ENCODE results near the gene ZBTB8B.
A peak's percentile ranks its signal among the peaks of the same experiment; 100 is the strongest.
"Not testable (repeated sequence)": the region's sequence is repeated elsewhere in the genome, so short reads cannot be mapped to it uniquely, and the experiment has no call there.

The ZBTB8B gene

GRCh38 chr1:32464716-32465577 lies at the start of gene ZBTB8B:
TSS of gene ZBTB8B (plus strand) at chr1:32465072. CDS start at chr1:32470625, 5,553 bp downstream.
- DNase-seq: peak; percentile 51

DNA sequence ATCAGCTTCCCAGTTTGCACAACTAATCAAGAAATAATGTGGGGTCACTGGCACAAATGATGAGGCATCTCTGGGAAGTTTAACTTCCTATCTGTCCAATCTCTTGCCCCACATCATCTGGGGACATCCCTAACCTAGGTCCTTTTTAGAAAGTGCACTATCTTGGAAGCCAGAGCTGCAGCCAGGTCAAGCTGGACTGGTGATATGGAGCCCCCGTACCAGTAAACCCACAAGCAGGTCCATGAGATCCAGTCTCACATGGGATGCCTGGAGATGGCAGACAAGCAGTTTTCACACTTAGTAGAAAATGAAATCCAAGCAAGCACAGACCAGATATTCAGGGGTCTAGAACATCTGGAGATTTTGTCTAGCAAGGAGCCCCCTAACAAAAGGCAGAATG lies 43.1 kb upstream of the ZBTB8B start:
- DNase-seq: no peak

DNA sequence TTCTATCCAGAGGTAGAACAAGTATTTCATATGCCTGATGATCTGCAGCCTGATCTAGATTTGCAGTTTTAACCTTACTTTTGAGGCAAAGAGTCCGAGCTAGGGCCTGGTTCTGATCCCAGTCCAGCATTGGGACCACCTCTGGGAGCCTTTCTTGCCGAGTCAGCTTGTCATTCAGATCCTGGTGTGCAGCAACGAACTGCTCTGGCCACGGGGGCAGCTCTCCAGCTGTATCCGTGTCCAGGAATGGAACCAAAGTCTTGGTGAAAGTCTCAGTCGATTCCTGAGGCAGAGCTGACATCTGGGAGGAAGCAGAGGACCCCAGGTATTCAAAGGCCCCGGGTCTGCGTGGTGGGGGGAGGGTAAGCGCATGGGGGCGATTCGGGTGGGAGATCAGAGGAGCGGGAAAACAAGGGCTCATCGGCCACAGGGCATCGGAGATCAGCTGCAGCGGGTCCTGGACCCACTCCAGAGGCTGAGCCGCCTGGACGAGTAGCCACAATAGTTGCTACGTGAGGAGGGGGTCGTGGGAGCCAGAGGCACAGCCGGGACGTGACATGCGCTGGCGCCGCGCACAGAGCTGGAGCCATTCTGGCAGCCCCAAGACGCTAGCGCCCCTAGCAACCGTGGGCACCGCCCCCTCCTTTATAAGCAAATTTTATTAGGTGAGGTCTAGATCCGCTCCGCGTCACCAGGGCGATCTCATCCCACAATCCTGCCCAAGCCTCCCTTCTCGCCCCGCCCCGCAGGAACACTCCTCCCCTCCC lies 38.2 kb upstream of the ZBTB8B start:
- no peak for DNase-seq

DNA sequence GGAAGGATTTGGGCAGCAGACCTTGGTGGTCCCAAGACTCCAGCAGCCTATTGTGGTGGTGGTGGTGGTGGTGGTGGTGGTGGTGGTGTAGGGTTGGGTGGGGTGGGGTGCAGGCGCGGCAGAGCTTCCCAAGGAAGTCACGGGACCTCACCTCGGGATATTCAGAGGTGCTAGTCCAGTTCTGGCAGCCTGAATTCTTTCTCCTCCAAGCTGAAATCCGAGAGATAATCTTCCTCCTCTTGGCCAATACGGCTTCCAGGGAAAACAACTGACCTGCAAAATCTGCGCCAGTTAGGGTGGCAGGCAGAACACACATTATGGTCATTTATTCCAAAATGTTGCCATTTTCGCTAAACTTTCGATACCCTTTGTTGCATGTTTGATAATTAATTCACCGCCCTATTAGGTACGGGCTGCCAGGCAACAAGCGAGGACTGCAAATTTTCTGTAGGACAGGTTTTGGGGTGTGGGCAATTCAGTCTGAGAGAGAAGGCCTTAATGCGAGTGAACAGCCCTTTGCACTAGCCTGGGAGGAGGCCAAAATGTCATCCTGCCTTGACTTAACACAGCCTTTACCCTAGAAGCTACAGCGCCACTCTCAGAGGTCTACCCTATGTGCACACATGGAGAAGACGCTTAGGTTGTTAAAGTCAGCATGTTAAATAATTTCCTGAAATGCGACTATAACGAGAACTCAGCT lies 37.5 kb upstream of the ZBTB8B start:
- no peak for DNase-seq

DNA sequence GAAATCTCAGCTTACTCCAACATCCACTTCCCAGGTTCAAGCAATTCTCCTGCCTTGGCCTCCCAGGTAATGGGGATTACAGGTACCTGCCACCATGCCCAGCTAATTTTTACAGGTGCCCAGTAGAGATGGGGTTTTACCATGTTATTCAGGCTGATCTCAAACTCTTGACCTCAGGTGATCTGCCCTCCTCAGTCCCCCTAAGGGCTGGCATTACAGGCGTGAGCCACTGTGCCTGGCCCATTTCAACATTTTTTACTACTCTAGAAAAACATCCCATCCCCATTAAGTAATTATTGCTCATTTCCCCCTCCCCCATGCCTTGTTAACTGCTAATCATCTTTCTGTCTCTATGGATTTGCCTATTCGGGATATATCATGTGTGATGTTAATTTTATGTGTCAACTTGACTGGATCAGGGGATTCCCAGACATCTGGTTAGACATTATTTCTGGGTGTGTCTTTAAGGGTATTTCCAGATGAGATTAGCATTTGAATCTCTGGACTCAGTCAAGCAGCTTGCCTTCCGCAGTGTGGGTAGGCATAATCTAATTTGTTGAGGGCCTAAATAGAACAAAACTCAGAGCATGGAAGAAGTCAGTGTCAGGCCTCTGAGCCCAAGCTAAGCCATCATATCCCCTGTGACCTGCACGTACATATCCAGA lies 33.0 kb upstream of the ZBTB8B start:
- no peak for DNase-seq

DNA sequence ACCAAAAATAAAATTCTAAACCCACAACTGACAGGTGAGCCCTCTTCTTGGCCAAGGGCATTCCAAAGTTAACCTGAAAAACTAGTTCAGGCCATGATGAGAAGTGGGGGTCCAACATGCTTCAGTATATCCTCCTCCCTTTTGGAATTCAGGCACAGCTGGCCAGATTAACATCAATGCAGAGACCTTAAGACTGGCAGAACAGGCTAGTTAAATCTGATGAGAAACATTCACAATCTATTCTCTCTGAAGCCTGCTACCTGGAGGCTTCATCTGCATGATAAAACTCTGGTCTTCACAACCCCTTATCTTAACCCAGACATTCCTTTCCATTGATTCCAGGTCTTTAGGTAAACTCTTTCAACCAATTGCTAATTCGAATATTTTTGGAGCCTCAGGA lies 26.7 kb upstream of the ZBTB8B start:
- no peak for DNase-seq

DNA sequence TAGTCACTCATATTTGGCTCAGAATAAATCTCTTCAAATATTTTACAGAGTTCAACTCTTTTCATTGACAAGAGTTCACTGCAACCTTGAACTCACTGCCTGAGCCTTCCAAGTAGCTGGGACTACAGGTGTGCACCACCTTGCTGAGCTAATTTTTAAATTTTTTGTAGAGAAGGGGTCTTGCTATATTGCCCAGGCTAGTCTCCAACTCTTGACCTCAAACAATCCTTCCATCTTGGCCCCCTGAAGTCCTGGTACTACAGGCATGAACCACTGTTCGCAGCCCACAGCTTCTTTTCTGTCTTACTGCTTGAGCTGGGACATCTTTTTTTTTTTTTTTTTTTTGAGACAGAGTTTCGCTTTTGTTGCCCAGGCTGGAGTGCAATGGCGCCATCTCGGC lies 26.1 kb upstream of the ZBTB8B start:
- DNase-seq: not testable (repeated sequence)

DNA sequence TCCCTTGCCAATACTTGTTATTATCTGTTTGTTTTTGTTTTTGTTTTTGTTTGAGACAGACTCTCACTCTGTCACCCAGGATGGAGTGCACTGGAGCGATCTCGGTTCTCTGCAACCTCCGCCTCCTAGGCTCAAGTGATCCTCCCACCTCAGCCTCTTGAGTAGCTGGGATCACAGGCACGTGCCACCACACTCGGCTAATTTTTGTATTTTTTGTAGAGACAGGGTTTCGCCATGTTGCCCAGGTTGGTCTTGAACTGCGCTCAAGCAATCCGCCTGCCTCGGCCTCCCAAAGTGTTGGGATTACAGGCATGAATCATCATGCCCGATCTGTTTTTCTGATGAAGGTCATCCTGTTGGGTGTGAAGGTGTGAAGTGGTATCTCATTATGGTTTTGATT lies 23.4 kb upstream of the ZBTB8B start:
- DNase-seq: not testable (repeated sequence)

DNA sequence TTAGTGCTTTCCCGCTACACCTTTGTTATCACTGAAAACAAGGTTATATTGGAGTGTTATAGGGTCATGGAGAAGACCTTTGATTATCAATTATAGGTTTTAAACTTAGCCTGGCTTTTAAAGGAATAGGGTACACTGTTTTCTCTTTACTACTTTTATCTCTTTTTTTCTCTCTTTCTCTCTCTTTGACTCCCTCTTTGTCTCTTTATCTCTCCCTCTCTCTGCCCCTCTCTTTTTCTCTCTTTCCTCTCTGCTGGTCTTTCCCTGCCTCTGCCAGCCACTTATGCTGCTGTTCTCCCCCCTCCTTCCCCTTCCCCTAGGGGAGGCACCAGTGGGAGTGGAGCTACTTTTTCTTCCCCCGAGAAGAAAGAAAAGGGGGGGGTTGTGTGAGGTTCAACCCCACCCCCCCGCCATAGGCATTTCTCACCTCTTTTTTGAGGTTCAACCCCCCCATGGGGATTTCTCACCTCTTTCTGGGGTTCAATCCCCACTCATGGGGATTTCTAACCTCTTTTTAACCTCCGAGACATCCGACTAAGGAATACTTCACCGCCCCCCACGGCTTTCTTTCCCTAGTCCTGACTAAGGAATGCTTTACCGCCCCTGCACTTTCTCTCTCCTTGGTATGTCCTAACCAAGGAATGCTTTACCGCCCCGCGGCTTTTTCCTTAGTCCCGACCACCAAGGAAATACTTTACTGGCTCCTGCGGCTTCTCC lies 17.2 kb upstream of the ZBTB8B start:
- peak; percentile 89 for DNase-seq

DNA sequence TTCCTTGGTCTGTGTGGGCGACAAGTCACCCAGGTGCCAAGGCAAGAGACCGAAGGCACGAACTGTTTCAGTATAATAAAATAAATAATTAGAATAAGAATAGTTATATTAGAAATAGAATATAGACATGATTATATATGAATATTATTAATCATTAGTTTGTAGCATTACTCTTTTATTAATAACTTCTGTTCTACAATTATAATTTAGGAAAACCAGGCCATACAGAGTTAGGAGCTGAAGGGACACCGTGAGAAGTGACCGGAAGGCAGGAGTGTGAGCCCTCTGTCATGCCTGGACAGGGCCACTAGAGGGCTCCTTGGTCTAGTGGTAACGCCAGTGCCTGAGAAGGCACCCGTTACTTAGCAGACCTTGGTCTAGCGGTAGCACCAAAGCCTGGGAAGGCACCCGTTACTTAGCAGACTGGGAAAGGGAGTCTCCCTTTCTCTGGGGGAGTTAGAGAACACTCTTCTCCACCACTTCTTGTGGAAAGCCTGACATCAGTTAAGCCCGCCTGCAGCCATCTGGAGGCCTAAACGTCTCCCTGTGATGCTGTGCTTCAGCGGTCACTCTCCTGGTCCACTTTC lies 16.6 kb upstream of the ZBTB8B start:
- peak; percentile 69 for DNase-seq

DNA sequence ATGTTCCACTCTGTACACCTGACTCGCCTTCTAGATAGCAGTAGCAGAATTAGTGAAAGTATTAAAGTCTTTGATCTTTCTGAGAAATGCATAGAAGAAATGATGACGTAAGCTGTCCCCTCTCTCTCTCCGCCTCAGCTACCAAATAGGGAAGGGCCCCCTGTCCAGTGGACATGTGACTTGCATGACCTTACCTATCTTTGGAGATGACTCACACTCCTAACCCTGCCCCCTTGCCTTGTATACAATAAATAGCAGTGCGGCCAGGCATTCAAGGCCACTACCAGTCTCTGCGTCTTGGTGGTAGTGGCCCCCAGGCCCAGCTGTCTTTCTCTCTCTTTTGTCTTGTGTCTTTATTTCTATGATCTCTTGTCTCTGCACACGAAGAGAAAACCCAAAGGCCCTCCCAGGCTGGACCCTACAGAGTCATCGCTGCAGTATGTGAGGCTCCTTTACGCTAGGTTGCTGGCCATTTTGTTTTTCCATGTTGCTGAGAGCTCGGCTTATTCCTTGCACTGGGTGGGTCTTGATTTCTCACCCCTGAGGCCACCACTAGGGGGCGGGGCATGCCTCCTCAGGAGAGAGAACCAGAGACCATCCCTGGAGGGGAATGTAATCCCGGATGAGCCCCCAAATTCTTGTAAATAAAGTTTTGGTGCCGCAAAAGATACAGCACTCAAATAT lies 16.0 kb upstream of the ZBTB8B start:
- DNase-seq: no peak

- not testable (repeated sequence) for DNase-seq
These were observed 15.4 kb upstream of the ZBTB8B start for GRCh38 chr1:32449457-32449831.

- peak; percentile 7 for DNase-seq
These were observed 10.1 kb upstream of the ZBTB8B start for GRCh38 chr1:32454726-32455125.

DNA sequence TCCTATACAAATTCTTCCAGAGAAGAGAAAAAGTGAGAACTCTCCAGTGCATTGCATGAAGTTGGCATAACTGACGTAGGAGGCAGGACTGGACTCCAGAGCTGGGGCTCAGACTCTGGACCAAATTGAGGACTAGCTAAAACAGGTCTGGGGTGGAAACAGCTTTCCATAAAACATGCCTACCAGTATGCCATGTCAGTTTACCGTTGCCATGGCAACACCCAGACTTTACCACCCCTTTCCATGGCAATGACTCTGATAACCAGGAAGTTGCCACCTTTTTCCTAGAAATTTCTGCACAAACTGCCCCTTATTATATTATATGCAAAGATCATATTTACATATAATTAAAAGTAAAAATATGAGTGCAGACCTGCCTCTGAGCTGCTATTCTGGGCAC lies 8.9 kb upstream of the ZBTB8B start:
- DNase-seq: no peak

GRCh38 chr1:32458798-32459197 lies 6.1 kb upstream of the ZBTB8B start:
- DNase-seq: not testable (repeated sequence)

DNA sequence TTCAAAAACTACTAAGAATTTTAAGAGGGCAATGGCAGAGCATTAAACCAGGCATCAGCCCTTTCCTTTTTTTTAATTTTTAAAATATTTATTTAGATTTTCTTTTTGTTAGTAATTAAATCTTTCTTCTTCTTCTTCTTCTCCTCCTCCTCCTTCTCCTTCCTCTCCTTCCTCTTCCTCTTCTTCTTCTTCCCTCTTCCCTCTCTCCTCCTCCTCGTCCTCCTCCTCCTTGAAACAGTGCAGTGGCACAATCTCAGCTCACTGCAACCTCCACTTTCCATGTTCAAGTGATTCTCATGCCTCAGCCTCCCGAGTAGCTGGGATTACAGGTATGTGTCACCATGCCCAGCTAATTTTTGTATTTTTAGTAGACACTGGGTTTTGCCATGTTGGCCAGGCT lies 1.9 kb upstream of the ZBTB8B start:
- not testable (repeated sequence) for DNase-seq

GRCh38 chr1:32464191-32464715 lies 619 bp upstream of the ZBTB8B start:
- no peak for DNase-seq

- DNase-seq: no peak
These were observed 684 bp downstream of the ZBTB8B start for GRCh38 chr1:32465578-32465933.

DNA sequence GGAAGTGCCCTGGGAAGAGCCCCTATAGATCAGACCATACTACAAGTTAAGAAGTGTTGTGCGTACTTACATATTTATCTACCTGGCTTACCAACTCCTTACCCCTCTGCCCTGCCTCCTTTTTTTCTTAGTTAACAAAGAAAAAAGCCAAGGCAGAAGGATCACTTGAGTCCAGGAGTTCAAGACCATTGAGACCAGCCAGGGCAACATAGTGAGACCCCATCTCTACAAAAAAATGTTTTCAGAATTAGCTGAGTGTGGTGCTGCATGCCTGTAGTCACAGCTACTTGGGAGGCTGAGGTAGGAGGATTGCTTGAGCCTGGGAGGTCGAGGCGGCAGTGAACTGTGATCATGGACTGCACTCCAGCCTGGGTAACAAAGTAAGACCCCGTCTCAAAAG lies 1.9 kb downstream of the ZBTB8B start:
- DNase-seq: no peak

- DNase-seq: no peak
These were observed 3.9 kb downstream of the ZBTB8B start for GRCh38 chr1:32468791-32469190.

- no peak for DNase-seq
These were observed 5.6 kb downstream of the ZBTB8B start for GRCh38 chr1:32470431-32470830.
